HG03196 (cell line): ENCODE results near the gene CYP27A1.

Experiments used
- ATAC-seq: cut with Tn5 transposase; IDR thresholded peaks from one replicate; pipeline ENCODE4 v1.9.1; 2021; ENCODE audit not compliant: unreplicated experiment

CYP27A1 gene

DNA sequence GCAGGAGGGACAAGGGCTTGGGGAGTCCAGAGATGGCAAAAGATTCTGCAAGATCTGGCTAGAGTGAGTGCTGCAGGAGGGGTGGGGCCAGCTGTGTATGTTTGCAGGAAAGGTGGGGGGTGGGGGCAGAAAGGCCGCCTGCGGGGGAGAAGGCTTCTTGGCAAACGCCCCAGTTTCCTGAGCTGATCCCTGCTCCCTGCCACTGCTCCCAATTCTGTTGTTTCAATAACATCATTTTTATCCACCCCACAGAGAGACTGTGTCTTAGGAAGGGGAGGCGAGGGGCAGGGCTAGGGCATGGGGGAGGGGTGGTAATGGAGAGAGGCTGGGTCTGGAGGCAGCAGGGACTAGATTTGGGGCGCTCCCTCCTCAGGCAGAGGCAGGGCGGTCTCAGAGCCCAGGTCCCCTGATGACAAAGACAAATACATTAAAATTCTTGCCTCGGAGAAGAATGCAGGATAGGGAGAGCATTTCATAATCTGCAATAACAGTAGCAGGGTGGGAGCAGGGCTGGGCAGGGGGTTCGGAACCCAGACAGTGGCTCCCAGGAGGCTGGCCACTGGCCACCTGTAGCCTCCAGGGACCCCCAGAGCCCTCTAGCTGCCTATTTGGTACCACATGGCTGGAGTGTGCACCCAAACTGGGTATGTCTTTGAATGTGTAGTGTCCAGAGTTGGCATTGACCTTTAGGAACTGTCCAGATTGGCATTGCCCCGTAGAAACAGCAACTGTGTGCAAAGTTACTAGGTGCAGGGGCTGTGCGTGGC, 75.6 kb downstream of the CYP27A1 start:
- no peak for ATAC-seq

DNA sequence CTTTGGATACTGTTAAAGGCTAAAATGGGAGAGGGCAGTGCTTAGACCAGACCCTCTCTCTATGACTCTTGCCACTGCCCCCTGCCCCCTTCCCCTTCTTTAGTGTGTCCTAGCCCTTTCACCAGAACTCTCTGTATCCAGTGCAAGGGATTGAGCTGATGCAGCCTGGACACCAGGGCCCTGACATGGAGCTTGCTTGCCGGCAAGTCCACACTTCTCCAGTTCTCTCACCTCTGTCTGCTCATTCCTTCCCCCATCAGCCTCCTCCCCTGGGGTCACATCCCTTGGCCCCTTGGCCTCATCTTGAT, 76.1 kb downstream of the CYP27A1 start:
- no peak for ATAC-seq

DNA sequence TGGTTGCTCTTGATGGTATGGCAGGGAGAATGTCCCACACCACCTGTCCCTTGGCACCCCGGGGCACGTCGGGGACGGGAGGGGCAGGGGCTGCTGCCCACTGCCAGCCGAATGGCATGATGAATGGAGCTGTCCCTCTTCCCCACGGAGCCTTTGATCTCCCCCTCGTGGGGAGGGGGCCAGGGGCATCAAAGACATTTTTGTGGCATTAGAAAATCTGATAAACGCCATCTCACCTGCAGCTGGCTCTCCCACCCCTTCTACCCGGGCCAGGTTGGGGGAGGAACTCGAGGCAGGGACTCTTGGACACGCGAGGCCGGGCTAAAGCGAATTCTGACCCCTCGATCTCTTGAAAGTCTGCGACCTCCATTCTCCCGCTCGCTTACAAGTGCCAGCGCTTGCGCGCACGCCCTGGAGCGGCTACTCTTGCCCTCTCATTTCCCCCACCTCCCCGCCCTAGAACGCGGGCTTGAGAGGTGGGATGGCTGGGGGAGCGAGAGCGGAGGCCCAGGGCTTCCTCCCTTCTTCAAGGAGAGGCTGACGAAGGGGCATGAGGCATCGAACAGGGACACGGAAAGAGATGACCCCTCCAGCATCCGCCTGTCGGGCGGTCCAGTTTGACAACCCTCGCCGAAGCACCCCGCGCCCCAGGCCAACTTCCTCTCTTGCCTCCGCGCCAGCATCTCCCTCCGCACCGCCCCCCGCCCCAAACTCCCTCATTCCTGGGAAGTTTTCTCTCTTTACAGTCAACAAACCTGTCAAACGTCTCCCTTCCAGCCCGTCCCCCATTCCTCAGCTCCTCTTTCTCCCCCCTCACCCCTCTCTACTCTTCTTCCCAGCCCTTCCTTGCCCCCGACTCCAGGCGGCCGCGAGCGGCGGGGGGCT, 77.0 kb downstream of the CYP27A1 start:
- ATAC-seq = no peak

DNA sequence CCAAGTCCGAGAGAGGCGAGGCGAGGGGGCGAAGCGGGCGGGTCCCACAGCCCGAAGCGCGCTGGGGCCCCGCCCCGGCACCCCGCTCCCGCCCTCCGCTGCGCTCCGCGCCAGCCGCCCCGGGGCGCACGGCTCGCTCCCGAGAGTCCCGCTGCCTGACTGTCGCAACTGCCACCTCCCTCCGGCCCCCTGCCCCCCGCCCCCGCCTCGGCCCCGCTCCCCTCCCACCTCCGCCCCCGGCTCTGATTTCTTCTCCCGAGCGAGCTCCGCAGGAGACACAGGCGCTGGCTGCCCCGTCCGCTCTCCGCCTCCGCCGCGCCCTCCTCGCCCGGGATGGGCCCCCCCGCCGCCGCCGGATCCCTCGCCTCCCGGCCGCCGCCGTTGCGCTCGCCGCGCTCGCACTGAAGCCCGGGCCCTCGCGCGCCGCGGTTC, 77.6 kb downstream of the CYP27A1 start, which contains the start of gene WNT6:
TSS of gene WNT6 (plus strand) at position 250 of the 432 bp plus-strand sequence. CDS start 233 bp downstream, outside the sequence.
- no peak for ATAC-seq

DNA sequence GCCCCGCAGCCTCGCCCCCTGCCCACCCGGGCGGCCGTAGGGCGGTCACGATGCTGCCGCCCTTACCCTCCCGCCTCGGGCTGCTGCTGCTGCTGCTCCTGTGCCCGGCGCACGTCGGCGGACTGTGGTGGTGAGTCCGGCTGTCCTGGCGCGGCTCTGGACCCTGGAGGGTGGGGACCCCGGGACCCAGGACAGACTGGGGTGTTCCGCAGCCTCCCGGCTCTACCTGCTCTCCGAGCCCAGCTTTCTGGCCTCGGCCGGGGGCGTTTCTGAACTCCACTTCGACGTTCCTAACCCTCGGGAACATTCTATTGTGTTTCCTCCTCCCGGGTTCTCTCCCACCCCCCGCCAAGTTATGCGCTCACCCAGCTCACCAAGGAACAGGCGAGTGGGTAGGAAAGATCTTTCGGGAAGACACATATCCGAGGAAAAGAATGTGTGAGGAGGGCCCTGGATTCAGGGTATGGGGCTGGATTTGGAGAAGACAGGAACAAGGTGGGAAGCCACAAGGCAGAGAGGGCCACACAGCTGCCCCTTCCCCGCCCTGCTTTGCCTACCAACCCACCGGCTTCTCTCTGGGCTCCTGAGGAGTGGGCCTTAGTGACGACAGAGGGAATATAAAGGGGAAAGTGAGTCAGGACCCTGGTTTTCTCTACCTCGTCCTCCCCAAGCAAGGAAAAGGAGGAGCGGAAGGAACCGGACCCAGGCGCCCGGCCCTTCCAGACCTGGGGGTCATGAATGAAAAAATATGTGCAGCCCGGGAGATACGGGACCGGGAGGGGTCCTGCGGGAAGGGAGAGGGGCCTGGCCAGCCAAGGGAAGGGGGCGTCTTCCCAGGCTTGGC, 78.3 kb downstream of the CYP27A1 start:
- ATAC-seq = no peak

DNA sequence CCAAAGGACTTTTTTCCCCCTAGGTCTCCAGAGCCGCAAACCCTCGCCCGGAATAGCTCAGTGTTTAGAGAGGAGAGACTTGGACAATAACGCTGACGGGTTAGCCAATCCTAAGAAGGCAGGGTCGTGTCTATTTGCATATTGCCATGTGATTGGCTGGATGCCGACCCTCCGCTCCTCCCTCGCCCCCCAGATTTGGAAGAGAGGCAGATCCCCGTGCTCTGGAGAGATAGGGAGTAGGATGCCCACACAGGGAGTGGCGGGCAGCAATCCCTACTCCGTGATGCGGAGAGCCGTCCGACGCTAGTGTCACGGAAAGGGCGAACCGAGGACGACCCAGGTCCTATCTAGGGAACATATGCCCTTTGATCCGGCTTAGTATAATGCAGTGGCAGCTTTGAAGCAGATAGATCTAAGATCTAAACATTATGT, 79.0 kb downstream of the CYP27A1 start:
- ATAC-seq = no peak

DNA sequence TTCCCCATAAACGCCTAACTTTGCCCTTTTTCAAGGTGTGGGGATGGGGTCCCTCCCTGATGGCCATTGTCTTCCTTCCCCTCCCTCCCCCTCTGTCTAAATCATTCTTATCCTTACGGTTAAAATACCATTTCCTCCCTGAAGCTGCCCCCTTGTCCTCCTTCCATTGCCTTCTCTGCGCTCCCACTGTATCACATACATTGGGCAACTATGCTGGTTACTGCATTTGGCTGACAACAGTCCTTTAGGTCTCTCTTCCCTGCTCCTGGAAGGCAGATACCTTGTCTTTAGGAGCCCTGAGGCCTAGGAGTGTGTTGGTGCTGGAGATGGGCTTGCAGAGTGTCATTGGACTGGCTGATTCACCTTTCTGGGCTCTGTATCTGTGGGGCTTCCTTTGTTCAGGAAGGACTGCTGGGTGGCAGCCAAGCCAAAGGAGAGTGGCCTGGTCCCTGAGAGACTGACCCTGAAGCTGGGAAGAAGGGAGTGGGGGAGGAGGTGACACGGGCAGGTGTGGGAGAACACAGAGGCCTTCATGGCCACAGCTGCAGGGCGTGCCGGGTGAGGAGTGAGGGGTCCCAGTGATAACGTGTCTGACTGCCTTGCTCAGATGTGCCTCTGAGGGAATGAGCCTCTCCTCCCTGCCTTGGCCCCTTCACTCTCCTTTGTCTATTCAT, 79.8 kb downstream of the CYP27A1 start:
- no peak for ATAC-seq

DNA sequence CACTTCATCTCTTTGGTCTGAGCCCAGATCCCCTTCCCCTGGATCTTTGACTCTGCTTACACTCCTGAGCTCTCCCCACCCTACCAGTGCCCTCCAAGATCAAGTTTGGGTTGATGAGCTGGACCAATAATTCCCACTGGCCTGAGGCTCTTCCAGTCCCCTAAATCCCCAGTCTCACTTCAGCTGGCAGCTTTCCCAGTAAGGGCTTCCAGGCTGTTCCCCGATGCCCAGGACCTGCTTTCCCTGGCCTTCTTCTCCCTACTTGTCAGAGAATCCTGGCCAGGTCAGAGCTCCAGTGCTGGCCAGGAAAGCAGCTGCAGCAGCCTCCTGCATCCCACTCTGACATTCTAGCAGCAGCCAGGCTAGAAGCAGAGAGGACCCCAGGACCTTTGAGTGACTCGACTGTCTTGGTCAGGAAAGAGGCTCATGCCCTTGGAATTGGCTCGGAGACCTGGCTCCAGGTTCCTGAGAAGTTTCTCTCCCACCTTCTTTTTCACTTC, 81.1 kb downstream of the CYP27A1 start:
- no peak for ATAC-seq
